ENCODE results near the gene ANKRD12. TPM values are rescaled to one million over a fixed set of nuclear protein-coding genes. Genes with fewer than 3 reads are reported as not detected.

Gene ANKRD12
- total and polyA plus RNA-seq, 2 donors (not counting 1 experiment from before 2014, with no cell fraction given), result 8.0 to 183 TPM

- Mint-ChIP-seq H3K27ac (no peak overlapping the region), H3K4me3 (no peak overlapping the region), H3K4me1 (no peaks in the 10 kb centered on the region), H3K27me3 (no peaks in the 10 kb centered on the region), H3K9me3 (ENCODE audit: insufficient read depth) (no peaks in the 10 kb centered on the region)
- no peak overlapping the region for H2AFZ ChIP-seq (ENCODE audit: insufficient read depth, low read depth, low read length, poor library complexity, severe bottlenecking)
- H3K4me3 ChIP-seq (ENCODE audit: control extremely low read depth in 1 of 5, extremely low read depth in 1 of 5, insufficient read depth in 1 of 5, low read depth in 2 of 5, low read length in 4 of 5), result no peak overlapping the region
- peaks cover 7% of the 10 kb centered on the region for H4K20me1 ChIP-seq (ENCODE audit: control insufficient read depth, insufficient read depth, low read length, poor library complexity, severe bottlenecking)
- H3K27ac ChIP-seq (ENCODE audit: low read length in 2 of 2), result no peak overlapping the region
- intact Hi-C loops (cut with micrococcal nuclease), result no loop called here
- H3K79me2 ChIP-seq (ENCODE audit: control insufficient read depth, insufficient read depth, low read length), result peaks cover 8% of the 10 kb centered on the region
- no peak for TF ChIP-seq EZH2 (IDR thresholded peaks at IDR 0.05; ENCODE audit: borderline replicate concordance, insufficient read depth, low read depth, low read length, poor library complexity, severe bottlenecking)
- no peak for TF ChIP-seq CTCF (IDR thresholded peaks at IDR 0.05)
- H3K27me3 ChIP-seq (replicated peaks in 1 of 4; ENCODE audit: control extremely low read depth in 1 of 4, control insufficient read depth in 3 of 4, insufficient read depth in 4 of 4, low read length in 3 of 4), result no peaks in the 10 kb centered on the region
- no CpG with 5 or more reads among the region's 2 CpGs for WGBS (ENCODE audit: insufficient coverage)
- DNase-seq, result no peak
- H3K36me3 ChIP-seq (replicated peaks in 1 of 2; ENCODE audit: control extremely low read depth in 1 of 2, control insufficient read depth in 1 of 2, extremely low read depth in 1 of 2, insufficient read depth in 2 of 2, low read length in 1 of 2), result peaks cover 13 to 24% of the 10 kb centered on the region in 2 experiments
- ChIA-PET CTCF (no interaction called here), POLR2A (no interaction called here)
- no peak for ATAC-seq (ENCODE audit: low read depth)
- peaks cover 0 to 1% (median 0%) of the 10 kb centered on the region in 3 donors for H3K9me3 ChIP-seq (ENCODE audit: control extremely low read depth in 1 of 3, control insufficient read depth in 2 of 3, insufficient read depth in 1 of 3, low read length in 2 of 3)
- no peaks in the 10 kb centered on the region for H3K4me1 ChIP-seq (ENCODE audit: control insufficient read depth in 2 of 2, insufficient read depth in 2 of 2, low read length in 2 of 2)
- no peak overlapping the region for H3K9ac ChIP-seq (ENCODE audit: low read length)
- H3K4me2 ChIP-seq (replicated peaks; ENCODE audit: low read depth, low read length, poor library complexity, severe bottlenecking), result no peak overlapping the region
Measured at GRCh38 chr18:9201224-9201623, 64.6 kb downstream of the ANKRD12 start.

DNA sequence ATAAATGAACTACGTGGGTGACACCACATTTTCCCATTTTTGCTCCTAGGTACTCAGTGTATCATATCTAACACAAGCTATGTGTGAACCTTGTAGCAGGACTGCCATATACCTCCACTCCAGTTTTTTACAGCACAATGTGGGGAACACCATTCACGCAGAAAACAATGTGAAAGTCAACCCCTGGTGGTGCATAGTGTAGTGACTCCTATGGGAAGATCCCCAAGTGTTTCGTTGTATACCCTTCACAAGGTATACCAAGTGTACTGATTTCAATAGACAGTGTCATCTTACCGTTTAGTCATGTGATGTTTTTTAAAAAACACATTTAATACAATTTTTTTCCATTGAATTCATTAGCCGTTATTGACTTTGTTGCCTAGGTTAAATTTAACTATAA is 68.1 kb downstream of the ANKRD12 start:
- Histone ChIP-seq H3K36me3 (replicated peaks in 1 of 2; ENCODE audit: control extremely low read depth in 1 of 2, control insufficient read depth in 1 of 2, extremely low read depth in 1 of 2, insufficient read depth in 2 of 2, low read length in 1 of 2) (peaks cover 12 to 27% of the 10 kb centered on the region in 2 experiments), H3K9ac (ENCODE audit: low read length) (no peak overlapping the region), H3K4me1 (ENCODE audit: control insufficient read depth in 2 of 2, insufficient read depth in 2 of 2, low read length in 2 of 2) (no peaks in the 10 kb centered on the region), H3K27ac (ENCODE audit: low read length in 2 of 2) (no peak overlapping the region), H3K79me2 (ENCODE audit: control insufficient read depth, insufficient read depth, low read length) (peaks cover 9% of the 10 kb centered on the region), H2AFZ (ENCODE audit: insufficient read depth, low read depth, low read length, poor library complexity, severe bottlenecking) (no peak overlapping the region), H3K4me3 (ENCODE audit: control extremely low read depth in 1 of 5, extremely low read depth in 1 of 5, insufficient read depth in 1 of 5, low read depth in 2 of 5, low read length in 4 of 5) (no peak overlapping the region), H3K4me2 (replicated peaks; ENCODE audit: low read depth, low read length, poor library complexity, severe bottlenecking) (no peak overlapping the region), H3K27me3 (replicated peaks in 1 of 4; ENCODE audit: control extremely low read depth in 1 of 4, control insufficient read depth in 3 of 4, insufficient read depth in 4 of 4, low read length in 3 of 4) (no peaks in the 10 kb centered on the region), H4K20me1 (ENCODE audit: control insufficient read depth, insufficient read depth, low read length, poor library complexity, severe bottlenecking) (peaks cover 7% of the 10 kb centered on the region), H3K9me3 (ENCODE audit: control extremely low read depth in 1 of 3, control insufficient read depth in 2 of 3, insufficient read depth in 1 of 3, low read length in 2 of 3) (peaks cover 0 to 1% (median 0%) of the 10 kb centered on the region in 3 donors)
- whole genome bisulfite sequencing (ENCODE audit: insufficient coverage), result 100% methylated on average over 1 of the region's 5 CpGs
- Mint-ChIP-seq H3K4me1 (no peaks in the 10 kb centered on the region), H3K27me3 (no peaks in the 10 kb centered on the region), H3K27ac (no peak overlapping the region), H3K4me3 (no peak overlapping the region), H3K9me3 (ENCODE audit: insufficient read depth) (no peaks in the 10 kb centered on the region)
- ATAC-seq (ENCODE audit: low read depth) (no peak), DNase-seq (no peak)
- intact Hi-C loops (cut with micrococcal nuclease), result no loop called here
- TF ChIP-seq CTCF (IDR thresholded peaks at IDR 0.05) (no peak), EZH2 (IDR thresholded peaks at IDR 0.05; ENCODE audit: borderline replicate concordance, insufficient read depth, low read depth, low read length, poor library complexity, severe bottlenecking) (no peak)
- ChIA-PET CTCF (interaction anchor here (0.6 to 1.4 kb wide), 2 partner anchors 53 to 131 kb away, joined by 3 to 5 read pairs; no protein-coding TSS in a partner anchor), POLR2A (no interaction called here)

Measured in B cell (primary cell).